C4-2B (cell line): ENCODE data around the gene GRIK2.

Experiments
- H3K27ac ChIP-seq: fragments of 450-650 bp; 2 replicates; pipeline ENCODE4 v1.5.1; 2017
- CTCF ChIP-seq: fragments of 450-650 bp; conservative IDR thresholded peaks from 2 replicates; pipeline ENCODE4 v1.5.1; 2017; ENCODE audit warnings: mild to moderate bottlenecking
- ZFX ChIP-seq: fragments of 450-650 bp; IDR thresholded peaks from 2 replicates; pipeline ENCODE4 v1.6.1; 2017

The GRIK2 gene

GRCh38 chr6:101703311-101703710 is 309.8 kb downstream of the GRIK2 start:
- H3K27ac ChIP-seq, result no peak overlapping the region
- no peak for TF ChIP-seq ZFX
- no peak for TF ChIP-seq CTCF

GRCh38 chr6:101705866-101706265 is 312.4 kb downstream of the GRIK2 start:
- TF ChIP-seq CTCF, result no peak
- no peak for TF ChIP-seq ZFX
- H3K27ac ChIP-seq, result no peak overlapping the region

- no peak overlapping the region for H3K27ac ChIP-seq
- TF ChIP-seq CTCF (no peak), ZFX (no peak)
Measured at GRCh38 chr6:101706576-101706975, 313.1 kb downstream of the GRIK2 start.

- TF ChIP-seq CTCF (no peak), ZFX (no peak)
- no peak overlapping the region for H3K27ac ChIP-seq
Measured at GRCh38 chr6:101711518-101711917, 318.0 kb downstream of the GRIK2 start.

- H3K27ac ChIP-seq, result no peak overlapping the region
- TF ChIP-seq CTCF, result no peak
- TF ChIP-seq ZFX, result no peak
Measured at GRCh38 chr6:101716387-101716786, 322.9 kb downstream of the GRIK2 start.

GRCh38 chr6:101716810-101717209 is 323.3 kb downstream of the GRIK2 start:
- H3K27ac ChIP-seq, result no peak overlapping the region
- no peak for TF ChIP-seq ZFX
- no peak for TF ChIP-seq CTCF

GRCh38 chr6:101719521-101719920 is 326.0 kb downstream of the GRIK2 start:
- TF ChIP-seq CTCF (no peak), ZFX (no peak)

GRCh38 chr6:101722471-101722870 is 329.0 kb downstream of the GRIK2 start:
- TF ChIP-seq ZFX (no peak), CTCF (no peak)
- H3K27ac ChIP-seq, result no peak overlapping the region

More at GRCh38 chr6:101719521-101719920, 326.0 kb downstream of the GRIK2 start:
- H3K27ac ChIP-seq, result no peak overlapping the region
